ENCODE results near the gene GPR18.

GPR18 gene

DNA sequence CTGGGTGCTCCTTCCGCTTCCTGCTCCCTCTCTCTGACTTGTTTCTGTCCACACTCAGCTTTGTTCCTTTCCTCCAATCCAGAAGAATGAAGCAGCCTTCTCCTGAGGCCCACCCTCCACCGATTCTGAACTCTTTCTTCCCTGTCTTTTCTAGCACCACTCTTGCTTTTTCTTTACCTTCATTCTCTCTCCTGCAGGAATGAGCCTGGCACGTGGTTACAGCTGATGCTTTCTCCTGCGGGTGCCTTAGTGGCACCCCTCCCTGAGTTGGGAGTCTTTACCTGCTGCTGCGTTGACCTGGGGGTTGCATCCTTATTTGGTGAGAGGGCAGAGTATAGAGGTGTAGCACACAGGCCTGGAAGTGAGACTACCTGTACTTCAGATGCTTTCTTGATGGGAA, 51.3 kb downstream of the GPR18 start:
- no peak for DNase-seq (ENCODE audit: low read depth)
- TF ChIP-seq, protein P1, sequence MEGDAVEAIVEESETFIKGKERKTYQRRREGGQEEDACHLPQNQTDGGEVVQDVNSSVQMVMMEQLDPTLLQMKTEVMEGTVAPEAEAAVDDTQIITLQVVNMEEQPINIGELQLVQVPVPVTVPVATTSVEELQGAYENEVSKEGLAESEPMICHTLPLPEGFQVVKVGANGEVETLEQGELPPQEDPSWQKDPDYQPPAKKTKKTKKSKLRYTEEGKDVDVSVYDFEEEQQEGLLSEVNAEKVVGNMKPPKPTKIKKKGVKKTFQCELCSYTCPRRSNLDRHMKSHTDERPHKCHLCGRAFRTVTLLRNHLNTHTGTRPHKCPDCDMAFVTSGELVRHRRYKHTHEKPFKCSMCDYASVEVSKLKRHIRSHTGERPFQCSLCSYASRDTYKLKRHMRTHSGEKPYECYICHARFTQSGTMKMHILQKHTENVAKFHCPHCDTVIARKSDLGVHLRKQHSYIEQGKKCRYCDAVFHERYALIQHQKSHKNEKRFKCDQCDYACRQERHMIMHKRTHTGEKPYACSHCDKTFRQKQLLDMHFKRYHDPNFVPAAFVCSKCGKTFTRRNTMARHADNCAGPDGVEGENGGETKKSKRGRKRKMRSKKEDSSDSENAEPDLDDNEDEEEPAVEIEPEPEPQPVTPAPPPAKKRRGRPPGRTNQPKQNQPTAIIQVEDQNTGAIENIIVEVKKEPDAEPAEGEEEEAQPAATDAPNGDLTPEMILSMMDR (IDR thresholded peaks at IDR 0.05; ENCODE audit: low read depth, low read length, missing control alignments) = no peak
- no peak overlapping the region for H3K4me3 ChIP-seq (ENCODE audit: low read depth, low read length)

DNA sequence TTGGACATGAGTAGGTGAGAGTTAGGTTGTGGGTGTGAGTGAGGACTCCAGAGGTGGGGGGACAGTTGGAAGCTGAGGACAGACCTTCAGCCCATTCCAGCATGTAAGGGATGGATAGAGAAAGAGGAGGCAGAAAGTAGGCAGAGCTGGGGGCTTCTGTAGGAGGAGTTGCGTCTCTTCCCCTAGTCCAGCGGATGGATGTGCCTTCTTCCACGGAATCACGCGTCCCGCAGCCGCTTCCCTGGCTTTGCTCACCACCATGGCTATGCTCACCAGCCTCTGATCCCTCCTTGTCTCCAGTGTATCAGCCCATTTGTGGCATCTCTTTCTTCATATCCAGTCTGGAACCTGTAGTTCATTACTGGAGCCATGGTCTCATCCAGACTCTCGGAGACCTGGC, 52.0 kb downstream of the GPR18 start:
- H3K4me3 ChIP-seq (ENCODE audit: low read depth, low read length) = no peak overlapping the region
- TF ChIP-seq, protein P1 (IDR thresholded peaks at IDR 0.05; ENCODE audit: low read depth, low read length, missing control alignments) = no peak
- no peak for DNase-seq (ENCODE audit: low read depth)

DNA sequence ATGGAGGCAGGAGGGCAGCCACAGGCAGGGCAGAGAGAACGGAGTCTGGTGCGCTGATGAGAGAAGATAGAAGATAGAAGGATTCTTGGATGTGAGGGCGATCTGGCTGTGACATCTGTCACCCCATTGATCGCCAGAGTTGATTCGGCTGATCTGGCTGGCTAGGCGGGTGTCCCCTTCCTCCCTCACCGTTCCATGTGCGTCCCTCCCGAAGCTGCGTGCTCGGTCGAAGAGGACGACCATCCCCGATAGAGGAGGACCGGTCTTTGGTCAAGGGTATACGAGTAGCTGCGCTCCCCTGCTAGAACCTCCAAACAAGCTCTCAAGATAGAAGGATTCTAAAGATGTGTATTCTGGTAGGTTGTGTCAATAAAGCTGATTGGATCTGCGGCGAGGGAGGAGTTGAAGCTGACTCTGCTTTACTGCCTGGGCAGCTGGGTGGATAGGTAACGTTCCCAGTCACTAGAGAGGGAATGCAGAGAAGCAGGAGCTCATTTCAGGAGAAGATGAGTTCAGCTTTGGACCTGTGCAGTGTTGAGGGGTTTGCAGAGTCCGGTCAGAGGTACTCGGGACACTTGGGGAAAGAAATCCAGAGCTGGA, 52.5 kb downstream of the GPR18 start:
- H3K4me3 ChIP-seq (ENCODE audit: low read depth, low read length) = no peak overlapping the region
- no peak for DNase-seq (ENCODE audit: low read depth)
- TF ChIP-seq, protein P1 (IDR thresholded peaks at IDR 0.05; ENCODE audit: low read depth, low read length, missing control alignments) = no peak
